Measurements from ENCODE around the gene AVPR2.

DNA sequence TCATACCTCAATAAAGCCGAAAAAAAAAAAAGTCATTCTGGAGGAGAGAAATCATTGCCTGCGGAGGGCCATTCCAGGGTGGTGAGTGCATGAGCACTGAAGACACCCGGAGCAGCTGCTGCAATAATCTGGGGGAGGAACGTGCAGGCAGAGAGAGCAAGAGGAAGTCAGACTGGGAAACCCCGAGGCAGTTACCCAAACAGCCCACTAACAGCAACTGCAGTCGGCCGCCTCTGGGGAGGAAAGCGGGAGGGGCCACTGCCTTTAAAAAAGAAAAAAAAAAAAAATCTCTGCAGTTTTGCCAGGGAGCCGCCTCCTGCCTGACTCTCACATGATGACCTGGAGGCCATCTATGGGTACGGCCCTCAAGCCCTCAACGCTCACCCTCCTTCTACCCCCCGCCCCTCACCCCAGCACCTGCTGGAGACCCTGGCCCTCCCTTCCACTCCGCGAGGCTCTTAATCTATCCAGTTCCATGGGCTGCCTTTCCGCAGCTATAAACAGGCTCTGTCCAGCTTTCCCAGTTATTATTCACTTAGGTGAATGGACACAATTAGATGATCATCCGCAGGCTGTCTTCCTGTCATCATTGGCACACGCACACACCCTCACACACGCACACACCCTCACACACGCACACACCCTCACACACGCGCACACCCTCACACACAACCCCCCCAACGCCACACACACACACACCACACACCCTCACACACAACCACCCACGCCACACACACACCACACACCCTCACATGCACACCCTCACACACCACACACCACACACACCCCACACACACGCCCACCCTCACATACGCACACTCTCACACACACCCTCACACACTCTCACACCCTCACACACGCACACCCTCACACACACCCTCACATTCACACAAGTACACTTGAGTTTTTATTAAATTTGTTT lies 3.4 kb upstream of the AVPR2 start:
- TF ChIP-seq GABPA (IDR thresholded peaks at IDR 0.05 in 1 of 2, conservative IDR thresholded peaks at IDR 0.05 in 1 of 2): no peak
- TF ChIP-seq, protein P1, sequence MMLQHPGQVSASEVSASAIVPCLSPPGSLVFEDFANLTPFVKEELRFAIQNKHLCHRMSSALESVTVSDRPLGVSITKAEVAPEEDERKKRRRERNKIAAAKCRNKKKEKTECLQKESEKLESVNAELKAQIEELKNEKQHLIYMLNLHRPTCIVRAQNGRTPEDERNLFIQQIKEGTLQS (IDR thresholded peaks at IDR 0.05): no peak
- TF ChIP-seq, protein P2, sequence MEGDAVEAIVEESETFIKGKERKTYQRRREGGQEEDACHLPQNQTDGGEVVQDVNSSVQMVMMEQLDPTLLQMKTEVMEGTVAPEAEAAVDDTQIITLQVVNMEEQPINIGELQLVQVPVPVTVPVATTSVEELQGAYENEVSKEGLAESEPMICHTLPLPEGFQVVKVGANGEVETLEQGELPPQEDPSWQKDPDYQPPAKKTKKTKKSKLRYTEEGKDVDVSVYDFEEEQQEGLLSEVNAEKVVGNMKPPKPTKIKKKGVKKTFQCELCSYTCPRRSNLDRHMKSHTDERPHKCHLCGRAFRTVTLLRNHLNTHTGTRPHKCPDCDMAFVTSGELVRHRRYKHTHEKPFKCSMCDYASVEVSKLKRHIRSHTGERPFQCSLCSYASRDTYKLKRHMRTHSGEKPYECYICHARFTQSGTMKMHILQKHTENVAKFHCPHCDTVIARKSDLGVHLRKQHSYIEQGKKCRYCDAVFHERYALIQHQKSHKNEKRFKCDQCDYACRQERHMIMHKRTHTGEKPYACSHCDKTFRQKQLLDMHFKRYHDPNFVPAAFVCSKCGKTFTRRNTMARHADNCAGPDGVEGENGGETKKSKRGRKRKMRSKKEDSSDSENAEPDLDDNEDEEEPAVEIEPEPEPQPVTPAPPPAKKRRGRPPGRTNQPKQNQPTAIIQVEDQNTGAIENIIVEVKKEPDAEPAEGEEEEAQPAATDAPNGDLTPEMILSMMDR (IDR thresholded peaks at IDR 0.05; ENCODE audit: low read depth, low read length, missing input control): no peak
- no peak for TF ChIP-seq HNF4G (IDR thresholded peaks at IDR 0.05)
- TF ChIP-seq TAF1 (conservative IDR thresholded peaks at IDR 0.05): no peak
- no peak for TF ChIP-seq NR2F2 (IDR thresholded peaks at IDR 0.05)
- no peak for TF ChIP-seq RAD21 (IDR thresholded peaks at IDR 0.05)
- TF ChIP-seq, protein P3, sequence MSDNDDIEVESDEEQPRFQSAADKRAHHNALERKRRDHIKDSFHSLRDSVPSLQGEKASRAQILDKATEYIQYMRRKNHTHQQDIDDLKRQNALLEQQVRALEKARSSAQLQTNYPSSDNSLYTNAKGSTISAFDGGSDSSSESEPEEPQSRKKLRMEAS (IDR thresholded peaks at IDR 0.05): no peak
